Skeletal muscle tissue (tissue), 4 donors: ENCODE results near the gene BRCA2. TPM values are rescaled to one million over a fixed set of nuclear protein-coding genes. Genes with fewer than 3 reads are reported as not detected.

Source experiments
- H3K27ac ChIP-seq: one replicate; pipeline ENCODE4 v1.7.0; 2013; ENCODE audit warnings: mild to moderate bottlenecking, low read depth, low read length, inconsistent platforms
- H3K27me3 ChIP-seq, 3 donors: one replicate each; pipeline ENCODE4 v1.7.0; 2013; ENCODE audit warnings: low read length in 3 of 3; ENCODE audit not compliant: control insufficient read depth in 3 of 3, insufficient read depth in 3 of 3
- H3K36me3 ChIP-seq, 3 donors: one replicate each; pipeline ENCODE4 v1.7.0; 2013; ENCODE audit warnings: low read length in 3 of 3; ENCODE audit not compliant: control insufficient read depth in 3 of 3, insufficient read depth in 3 of 3
- H3K4me1 ChIP-seq, 3 donors: one replicate each; pipeline ENCODE4 v1.7.0; 2013; ENCODE audit warnings: low read length in 3 of 3, mild to moderate bottlenecking in 3 of 3; ENCODE audit not compliant: control insufficient read depth in 3 of 3, insufficient read depth in 3 of 3
- H3K4me3 ChIP-seq, 3 donors: one replicate each; pipeline ENCODE4 v1.7.0; 2013; ENCODE audit warnings: low read length in 3 of 3
- H3K9ac ChIP-seq, 3 donors: one replicate each; pipeline ENCODE4 v1.7.0; 2013; ENCODE audit warnings: low read length in 3 of 3, mild to moderate bottlenecking in 3 of 3, moderate library complexity in 2 of 3, low read depth in 1 of 3
- H3K9me3 ChIP-seq, 3 donors: one replicate each; pipeline ENCODE4 v1.7.0; 2013; ENCODE audit warnings: low read length in 3 of 3; ENCODE audit not compliant: control insufficient read depth in 3 of 3
- total RNA-seq: library from RNA; depleted of rRNA; stranded (reverse); fragments of >200 nt; gene quantifications from one replicate; pipeline ENCODE4 v1.2.3, GENCODE V29; 2014
- donor health status: Osteomylitis.

BRCA2 gene
- total RNA-seq, 1 donor from 2014 or later, result 2.6 TPM

GRCh38 chr13:32381539-32381938 is 66.2 kb downstream of the BRCA2 start:
- Histone ChIP-seq H3K9ac (no peak overlapping the region), H3K4me3 (no peak overlapping the region), H3K27me3 (no peaks in the 10 kb centered on the region), H3K36me3 (no peaks in the 10 kb centered on the region), H3K4me1 (no peaks in the 10 kb centered on the region), H3K27ac (no peak overlapping the region), H3K9me3 (no peaks in the 10 kb centered on the region)

DNA sequence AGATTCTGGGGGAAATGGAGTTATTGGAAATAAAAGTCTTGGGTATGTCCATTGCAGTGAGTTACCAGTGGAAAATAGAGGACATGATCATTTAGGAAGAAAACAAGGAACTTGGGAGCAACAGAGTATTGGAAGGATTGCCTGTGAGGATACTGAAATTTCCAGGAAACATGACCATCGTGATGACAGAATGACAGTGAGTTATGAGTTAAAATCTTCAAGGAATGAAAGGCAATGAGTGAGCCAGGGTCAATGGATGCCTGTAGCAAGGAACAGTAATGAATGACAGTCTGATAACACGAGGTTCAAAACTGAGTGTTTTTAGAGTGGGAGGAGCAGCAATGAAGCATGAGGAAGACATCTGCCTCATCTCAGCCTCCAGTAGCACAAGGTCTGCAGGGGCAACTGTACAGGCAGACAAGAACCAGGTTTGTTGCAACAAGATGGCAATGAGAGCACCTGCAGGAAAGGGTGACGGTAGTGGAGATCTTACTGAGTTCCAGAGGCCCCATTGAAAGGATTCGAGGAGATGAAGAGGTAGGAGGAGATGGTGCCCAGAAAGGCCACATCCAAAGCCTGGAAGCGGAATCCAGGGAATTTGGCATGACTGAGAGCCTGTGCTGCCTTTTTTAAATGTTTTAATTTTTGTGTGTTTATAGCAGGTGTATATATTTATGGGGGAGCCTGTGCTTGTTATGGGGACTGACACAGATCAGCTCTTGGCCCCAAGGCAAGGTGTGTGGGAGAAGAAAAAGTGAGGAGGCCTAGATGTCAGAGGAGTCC is 68.7 kb downstream of the BRCA2 start:
- Histone ChIP-seq H3K9me3 (no peaks in the 10 kb centered on the region), H3K27me3 (no peaks in the 10 kb centered on the region), H3K36me3 (no peaks in the 10 kb centered on the region), H3K27ac (no peak overlapping the region), H3K4me1 (no peaks in the 10 kb centered on the region), H3K9ac (no peak overlapping the region), H3K4me3 (no peak overlapping the region)

DNA sequence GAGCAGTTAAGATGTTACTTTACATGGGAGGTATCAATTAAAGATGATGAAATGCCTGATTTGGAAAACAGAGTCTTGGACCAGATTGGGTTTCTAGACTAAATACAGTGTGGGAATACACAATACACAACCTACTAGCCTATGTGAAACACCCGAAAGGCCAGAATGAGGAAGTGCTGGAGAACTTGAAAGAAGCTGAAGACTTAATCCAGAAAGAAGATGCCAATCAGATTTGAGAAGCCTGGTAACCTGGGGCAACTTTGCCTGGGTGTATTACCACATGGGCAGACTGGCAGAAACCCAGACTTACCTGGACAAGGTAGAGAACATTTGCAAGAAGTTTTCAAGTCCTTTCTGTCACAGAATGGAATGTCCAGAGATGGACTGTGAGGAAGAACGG is 69.4 kb downstream of the BRCA2 start:
- H3K27me3 ChIP-seq, result no peaks in the 10 kb centered on the region
- H3K27ac ChIP-seq, result no peak overlapping the region
- H3K9ac ChIP-seq, result no peak overlapping the region
- no peak overlapping the region for H3K4me3 ChIP-seq
- no peaks in the 10 kb centered on the region for H3K4me1 ChIP-seq
- H3K36me3 ChIP-seq, result no peaks in the 10 kb centered on the region
- H3K9me3 ChIP-seq, result no peaks in the 10 kb centered on the region

DNA sequence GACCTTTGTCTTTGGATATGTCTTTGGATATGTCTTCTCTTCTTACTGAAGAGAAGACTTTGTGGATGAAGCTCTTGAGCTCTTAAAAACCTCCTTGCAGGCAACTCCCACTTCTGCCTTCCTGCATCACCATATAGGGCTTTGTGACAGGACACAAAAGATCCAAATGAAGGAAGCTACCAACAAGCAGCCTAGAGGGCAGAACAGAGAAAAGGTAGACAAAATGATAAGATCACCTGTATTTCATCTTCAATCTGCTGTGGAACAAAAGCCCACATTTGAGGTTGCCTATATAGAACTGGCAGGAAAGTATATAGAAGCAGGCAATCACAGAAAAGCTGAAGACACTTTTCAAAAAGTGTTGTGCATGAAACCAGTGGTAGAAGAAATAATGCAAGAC is 70.1 kb downstream of the BRCA2 start:
- H3K9ac ChIP-seq, result no peak overlapping the region
- no peaks in the 10 kb centered on the region for H3K27me3 ChIP-seq
- no peak overlapping the region for H3K27ac ChIP-seq
- no peak overlapping the region for H3K4me3 ChIP-seq
- no peaks in the 10 kb centered on the region for H3K36me3 ChIP-seq
- H3K9me3 ChIP-seq, result no peaks in the 10 kb centered on the region
- no peaks in the 10 kb centered on the region for H3K4me1 ChIP-seq

DNA sequence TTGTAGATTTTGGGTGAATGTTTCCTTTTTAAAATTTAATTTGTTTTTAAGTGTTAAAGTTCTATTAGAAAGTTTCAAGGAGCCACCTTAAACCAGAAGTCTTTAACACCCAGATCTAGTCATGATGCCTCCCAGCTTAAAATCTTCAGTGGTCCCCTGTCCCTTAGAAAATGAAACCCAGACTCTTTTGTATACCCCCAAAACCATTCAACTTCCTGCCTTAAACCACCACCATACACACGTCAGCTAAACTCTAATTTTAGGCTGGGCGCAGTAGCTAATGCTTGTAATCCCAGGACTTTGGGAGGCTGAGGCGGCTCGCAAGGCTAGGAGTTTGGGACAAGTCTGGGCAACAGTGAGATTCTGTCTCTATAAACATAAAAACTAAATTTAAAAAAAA is 74.7 kb downstream of the BRCA2 start:
- no peak overlapping the region for H3K9ac ChIP-seq
- H3K9me3 ChIP-seq, result no peaks in the 10 kb centered on the region
- no peak overlapping the region for H3K4me3 ChIP-seq
- H3K4me1 ChIP-seq, result no peaks in the 10 kb centered on the region
- H3K27me3 ChIP-seq, result no peaks in the 10 kb centered on the region
- H3K27ac ChIP-seq, result no peak overlapping the region
- H3K36me3 ChIP-seq, result no peaks in the 10 kb centered on the region

GRCh38 chr13:32390484-32390883 is 75.2 kb downstream of the BRCA2 start:
- H3K9me3 ChIP-seq, result no peaks in the 10 kb centered on the region
- H3K4me3 ChIP-seq, result no peak overlapping the region
- H3K27me3 ChIP-seq, result no peaks in the 10 kb centered on the region
- no peaks in the 10 kb centered on the region for H3K4me1 ChIP-seq
- no peak overlapping the region for H3K9ac ChIP-seq
- H3K36me3 ChIP-seq, result no peaks in the 10 kb centered on the region
- no peak overlapping the region for H3K27ac ChIP-seq

DNA sequence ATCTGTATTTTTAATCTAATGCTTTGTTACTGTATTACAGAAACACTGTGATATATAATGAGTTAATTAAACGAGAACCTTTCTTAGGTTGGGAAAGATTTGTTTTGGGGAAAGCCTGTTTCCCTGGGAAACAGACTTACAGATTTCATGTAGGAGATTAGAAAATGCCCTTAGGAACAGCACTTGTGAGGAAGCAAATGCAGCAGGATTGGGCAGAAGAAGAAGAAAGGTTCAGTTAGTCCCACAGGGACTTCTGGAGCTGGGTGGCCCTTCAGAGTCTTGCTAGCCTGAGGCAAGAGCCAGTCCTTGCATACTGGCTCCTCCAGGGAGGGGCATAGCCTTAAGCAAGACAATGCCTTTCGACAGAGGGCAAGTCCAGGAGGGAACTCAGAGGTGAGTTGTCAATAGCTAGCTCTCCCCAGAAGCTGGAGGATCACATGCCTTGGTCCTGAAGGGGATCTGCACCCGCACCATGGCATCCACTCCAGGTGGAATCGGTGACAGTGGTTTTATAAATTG is 75.9 kb downstream of the BRCA2 start:
- Histone ChIP-seq H3K27me3 (no peaks in the 10 kb centered on the region), H3K9ac (no peak overlapping the region), H3K4me3 (no peak overlapping the region), H3K36me3 (no peaks in the 10 kb centered on the region), H3K27ac (no peak overlapping the region), H3K9me3 (no peaks in the 10 kb centered on the region), H3K4me1 (no peaks in the 10 kb centered on the region)

DNA sequence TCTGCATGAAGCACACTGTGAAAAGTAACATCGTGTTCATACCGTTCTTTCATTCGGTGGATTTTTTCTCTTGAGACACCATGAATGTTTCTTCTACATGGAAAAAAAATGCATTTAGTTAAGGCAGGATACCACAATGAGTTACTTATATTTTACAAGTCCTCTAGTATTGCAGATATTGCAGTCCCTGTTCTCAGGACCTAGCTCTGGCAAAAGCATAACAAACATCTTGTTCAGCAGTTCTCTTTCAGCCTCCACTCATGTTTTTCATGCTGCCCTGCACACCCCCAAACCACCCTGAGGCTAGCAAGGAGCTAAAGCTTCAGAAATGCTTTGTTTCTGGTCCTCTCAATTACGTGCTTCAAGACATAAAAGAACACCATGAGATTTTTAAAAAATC is 87.8 kb downstream of the BRCA2 start:
- Histone ChIP-seq H3K4me1 (no peaks in the 10 kb centered on the region), H3K36me3 (peaks cover 0 to 23% (median 9%) of the 10 kb centered on the region in 3 donors), H3K4me3 (no peak overlapping the region), H3K9me3 (no peaks in the 10 kb centered on the region), H3K27ac (no peak overlapping the region), H3K9ac (no peak overlapping the region), H3K27me3 (no peaks in the 10 kb centered on the region)

GRCh38 chr13:32407854-32408253 is 92.5 kb downstream of the BRCA2 start:
- Histone ChIP-seq H3K4me1 (peaks cover 0 to 3% (median 0%) of the 10 kb centered on the region in 3 donors), H3K9ac (no peak overlapping the region), H3K9me3 (no peaks in the 10 kb centered on the region), H3K27ac (no peak overlapping the region), H3K27me3 (no peaks in the 10 kb centered on the region), H3K36me3 (peaks cover 0 to 16% (median 6%) of the 10 kb centered on the region in 3 donors), H3K4me3 (no peak overlapping the region)

- Histone ChIP-seq H3K27ac (no peak overlapping the region), H3K4me1 (peaks cover 0 to 3% (median 0%) of the 10 kb centered on the region in 3 donors), H3K9ac (no peak overlapping the region), H3K36me3 (peaks cover 0 to 15% (median 4%) of the 10 kb centered on the region in 3 donors), H3K9me3 (no peaks in the 10 kb centered on the region), H3K27me3 (no peaks in the 10 kb centered on the region), H3K4me3 (no peak overlapping the region)
These were observed 93.1 kb downstream of the BRCA2 start for GRCh38 chr13:32408296-32409000.
